Psoas muscle (tissue), 8 donors: ENCODE results near the gene ISG20. TPM values are rescaled to one million over a fixed set of nuclear protein-coding genes. Genes with fewer than 3 reads are reported as not detected.

Experiments
- ATAC-seq, 4 donors: fragments of 200-7000 bp; cut with Tn5 transposase; one replicate each; pipeline ENCODE4 v1.9.1; 2020; ENCODE audit warnings: moderate library complexity in 3 of 4, mild to moderate bottlenecking in 2 of 4
- DNase-seq, 2 donors: peaks; one replicate each; pipeline ENCODE4 v3.0.0-alpha.2; 2020
- H3K27ac ChIP-seq: fragments of 200-600 bp; one replicate; pipeline ENCODE4 v1.8.0; 2022
- H3K27me3 ChIP-seq, 3 donors: fragments of 200-600 bp in 1 of 3; one replicate each; pipeline versions ENCODE4 v1.6.1 to v1.8.0; 2013 to 2022; ENCODE audit warnings: low read length in 2 of 3, mild to moderate bottlenecking in 2 of 3, moderate library complexity in 1 of 3; ENCODE audit not compliant: insufficient read depth in 3 of 3
- H3K36me3 ChIP-seq, 2 donors: fragments of 200-600 bp in 1 of 2; one replicate each; pipeline versions ENCODE4 v1.6.1 to v1.8.0; 2013 to 2022; ENCODE audit warnings: low read depth in 1 of 2, mild to moderate bottlenecking in 1 of 2, moderate library complexity in 1 of 2; ENCODE audit not compliant: insufficient read depth in 1 of 2
- H3K4me1 ChIP-seq: fragments of 200-600 bp; one replicate; pipeline ENCODE4 v1.8.0; 2022
- H3K4me3 ChIP-seq: fragments of 200-600 bp; one replicate; pipeline ENCODE4 v1.8.0; 2022; ENCODE audit warnings: mild to moderate bottlenecking
- H3K9me3 ChIP-seq: fragments of 200-600 bp; one replicate; pipeline ENCODE4 v1.8.0; 2022
- CTCF ChIP-seq: fragments of 200-600 bp; IDR thresholded peaks from one replicate; pipeline ENCODE4 v1.8.0; 2022; ENCODE audit warnings: antibody characterized with exemption
- WGBS, 3 donors: extraction: QIAGEN DNeasy Blood & Tissue Kit; methylation state at CpG; one replicate each; pipeline versions ENCODE4 v1.1.6 to v1.1.7; 2013; 5-methylcytosine and 5-hydroxymethylcytosine counted together
- intact Hi-C, 2 donors: fragments of 100-400 bp; cut with DNase I; formaldehyde crosslinking; loops; one replicate each; pipeline versions ENCODE4 v1.11.0 to v1.14.2; 2022
- polyA plus RNA-seq, 3 donors: library from polyadenylated mRNA; stranded (reverse); fragments of 200-250 nt; gene quantifications; one replicate each; pipeline ENCODE4 v1.2.3, GENCODE V29; 2013
- total RNA-seq, 4 donors: library from RNA; stranded (reverse); fragmentation: NEBNext Ultra II Directional in 2 of 4; extraction: Animal tissue kit (Norgen Biotek cat#: 25700) in 2 of 4; gene quantifications; one replicate each; pipeline versions ENCODE4 v1.2.1 to v1.2.4, GENCODE V29; 2021 to 2023
- donor health status: healthy with polysubstance abuse.
- donor health status: DM: no; HTN: no; CAD: no; lungs with moderate emphysema.
- donor health status: Bipolar disorder and iron deficiency.
- donor health status: healthy.
- donor health status: DM: yes; HTN: yes; CAD: no.
- donor health status: DM: no; HTN: no; CAD: no.
- donor health status: DM: no; HTN: no; CAD: no.
- donor health status: DM: yes; HTN: yes; CAD: no.

ISG20 gene
- total and polyA plus RNA-seq, 7 donors: 1.1 to 7.4 (median 3.8) TPM

DNA sequence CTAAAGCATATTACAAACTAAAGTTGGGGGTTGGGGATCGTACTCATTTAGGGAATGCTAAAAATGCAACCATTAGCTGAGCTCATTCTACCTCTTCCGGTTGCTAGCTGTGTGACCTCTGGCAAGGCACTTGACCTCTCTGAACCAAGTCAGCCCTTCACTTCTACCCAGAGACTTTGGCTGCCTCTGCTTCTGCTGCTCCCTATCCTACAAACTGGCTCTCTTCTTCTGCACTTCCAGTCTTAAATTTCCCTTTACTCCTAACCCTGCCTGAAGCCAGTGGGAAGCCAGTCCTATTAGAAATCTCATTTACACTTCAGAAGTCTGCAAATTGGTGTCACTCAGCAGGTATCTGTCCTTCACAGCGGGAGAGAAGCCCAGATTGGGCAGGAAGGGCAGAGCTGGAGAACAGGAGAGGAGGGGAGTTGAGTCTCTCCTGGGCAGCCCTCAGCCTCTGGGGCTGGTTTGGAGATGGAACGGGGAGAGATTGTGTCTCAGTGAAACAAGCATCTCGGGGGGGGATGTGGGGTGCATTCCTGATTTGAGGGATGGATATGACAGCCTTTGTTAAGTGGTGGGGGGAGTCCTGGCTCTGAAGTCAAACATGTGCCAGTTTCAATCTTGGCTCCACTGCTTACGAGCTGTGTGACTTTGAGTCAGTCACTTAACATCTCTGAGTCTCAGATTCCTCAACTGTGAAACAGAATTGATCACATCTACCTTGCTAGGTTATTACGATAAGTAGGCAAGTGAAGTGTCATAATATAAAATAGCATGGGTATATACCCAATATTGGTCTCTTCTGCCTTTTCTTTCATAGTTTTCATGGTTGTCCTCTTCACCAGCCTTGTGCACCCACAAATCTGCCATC, 25.5 kb upstream of the ISG20 start:
- 49 to 59% (median 51%) methylated on average over 7 of the region's 7 CpGs for WGBS, 3 donors
- ATAC-seq (no peak), DNase-seq (no peak)
- H3K36me3 ChIP-seq: no peaks in the 10 kb centered on the region
- H3K4me1 ChIP-seq: no peaks in the 10 kb centered on the region
- no peak overlapping the region for H3K4me3 ChIP-seq
- no peaks in the 10 kb centered on the region for H3K9me3 ChIP-seq
- no peak for TF ChIP-seq CTCF
- peaks cover 0 to 12% (median 0%) of the 10 kb centered on the region in 3 donors for H3K27me3 ChIP-seq
- intact Hi-C loops: loop anchor here (5.0 kb wide), 3 partner anchors 41 to 156 kb away; no protein-coding TSS in a partner anchor
- no peak overlapping the region for H3K27ac ChIP-seq

- H3K4me1 ChIP-seq: no peaks in the 10 kb centered on the region
- no peak for TF ChIP-seq CTCF
- DNase-seq (no peak), ATAC-seq (no peak)
- peaks cover 0 to 6% (median 0%) of the 10 kb centered on the region in 3 donors for H3K27me3 ChIP-seq
- no peak overlapping the region for H3K4me3 ChIP-seq
- 73 to 76% (median 76%) methylated on average over 11 of the region's 11 CpGs for WGBS, 3 donors
- no peaks in the 10 kb centered on the region for H3K36me3 ChIP-seq
- intact Hi-C loops: loop anchor here in 1 of 2 donors (5.0 kb wide), 1 partner anchor 148 kb away; the partner anchor contains the start of genes MRPL46 and MRPS11
- H3K27ac ChIP-seq: no peak overlapping the region
- no peaks in the 10 kb centered on the region for H3K9me3 ChIP-seq
Observed at GRCh38 chr15:88615303-88616107, 23.3 kb upstream of the ISG20 start.

DNA sequence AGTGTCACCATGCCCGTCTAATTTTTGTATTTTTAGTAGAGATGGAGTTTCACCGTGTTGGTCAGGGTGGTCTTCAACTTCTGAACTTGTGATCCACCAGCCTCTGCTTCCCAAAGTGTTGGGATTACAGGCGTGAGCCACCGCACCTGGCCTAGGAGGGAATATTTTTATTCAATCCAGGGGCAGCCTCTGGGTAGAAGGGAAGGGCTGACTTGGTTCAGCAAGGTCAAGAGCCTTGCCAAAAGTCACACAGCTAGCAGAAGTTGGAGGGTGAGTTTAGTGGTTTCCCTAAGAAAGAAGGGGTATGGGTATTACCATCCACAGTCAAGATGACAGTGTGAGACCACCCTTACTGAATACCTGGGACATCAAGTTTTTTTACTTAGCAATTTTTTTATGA, 22.6 kb upstream of the ISG20 start:
- WGBS, 3 donors: 85 to 90% (median 86%) methylated on average over 4 of the region's 4 CpGs
- Histone ChIP-seq H3K9me3 (no peaks in the 10 kb centered on the region), H3K27me3 (no peaks in the 10 kb centered on the region), H3K36me3 (no peaks in the 10 kb centered on the region), H3K4me3 (no peak overlapping the region), H3K4me1 (no peaks in the 10 kb centered on the region), H3K27ac (no peak overlapping the region)
- DNase-seq (no peak), ATAC-seq (no peak)
- intact Hi-C loops: loop anchor here in 1 of 2 donors (5.0 kb wide), 1 partner anchor 149 kb away; the partner anchor contains the start of genes MRPL46 and MRPS11
- TF ChIP-seq CTCF: no peak

DNA sequence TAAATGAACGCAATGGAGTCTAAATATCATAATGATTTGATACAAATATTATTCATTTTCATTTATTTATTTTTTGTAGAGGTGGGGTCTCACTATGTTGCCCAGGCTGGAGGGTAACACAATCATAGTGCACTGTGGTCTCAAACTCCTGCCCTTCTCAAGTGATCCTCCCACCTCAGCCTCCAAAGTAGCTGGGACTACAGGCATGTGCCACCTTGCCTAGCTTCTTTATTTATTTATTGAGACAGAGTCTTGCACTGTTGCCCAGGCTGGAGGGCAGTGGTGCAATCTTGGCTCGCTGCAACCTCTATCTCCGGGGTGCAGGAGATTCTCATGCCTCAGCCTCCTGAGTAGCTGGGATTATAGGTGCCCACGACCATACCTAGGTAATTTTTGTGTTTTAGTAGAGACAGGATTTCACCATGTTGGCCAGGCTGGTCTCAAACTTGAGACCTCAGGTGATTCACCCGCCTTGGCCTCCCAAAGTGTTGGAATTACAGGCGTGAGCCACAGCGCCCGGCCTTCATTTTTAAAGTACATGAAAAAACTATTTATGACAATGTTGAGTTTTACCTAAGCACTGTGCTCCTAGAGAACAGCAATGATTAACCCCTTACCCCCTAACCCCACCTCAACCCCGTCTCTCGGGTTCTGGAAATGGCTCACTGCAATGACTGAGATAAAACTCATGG, 21.6 kb upstream of the ISG20 start:
- Histone ChIP-seq H3K36me3 (no peaks in the 10 kb centered on the region), H3K4me3 (no peak overlapping the region), H3K9me3 (no peaks in the 10 kb centered on the region), H3K27ac (no peak overlapping the region), H3K27me3 (no peaks in the 10 kb centered on the region), H3K4me1 (peaks cover 3% of the 10 kb centered on the region)
- intact Hi-C loops: loop anchor here in 1 of 2 donors (5.0 kb wide), 1 partner anchor 150 kb away; the partner anchor contains the start of genes MRPL46 and MRPS11
- WGBS, 3 donors: 90 to 92% (median 91%) methylated on average over 10 of the region's 10 CpGs
- ATAC-seq (no peak), DNase-seq (no peak)
- TF ChIP-seq CTCF: no peak
